Measurements from ENCODE around the gene NWD2. TPM values are rescaled to one million over a fixed set of nuclear protein-coding genes. Genes with fewer than 3 reads are reported as not detected.

The NWD2 gene
- total RNA-seq, 1 experiment from 2014 or later: under 0.01 TPM

- POLR2A ChIA-PET (ENCODE audit: unreplicated experiment): no interaction called here
- ATAC-seq: no peak
- CTCF ChIA-PET: no interaction called here
Measured at GRCh38 chr4:37424753-37425152, 180.2 kb downstream of the NWD2 start.

GRCh38 chr4:37425857-37426256 lies 181.3 kb downstream of the NWD2 start:
- POLR2A ChIA-PET (ENCODE audit: unreplicated experiment): no interaction called here
- H3K9me3 ChIP-seq (ENCODE audit: low read length): no peaks in the 10 kb centered on the region
- CTCF ChIA-PET: no interaction called here
- DNase-seq (no peak), ATAC-seq (no peak)
- no peaks in the 10 kb centered on the region for H4K20me1 ChIP-seq (ENCODE audit: low read length)
- TF ChIP-seq CTCF (conservative IDR thresholded peaks at IDR 0.05; ENCODE audit: low read depth, low read length) (no peak), EZH2phosphoT487 (IDR thresholded peaks at IDR 0.05; ENCODE audit: borderline replicate concordance, low read length) (no peak), EZH2 (IDR thresholded peaks at IDR 0.05; ENCODE audit: low read length, unreplicated experiment) (no peak)
- no peaks in the 10 kb centered on the region for H3K4me1 ChIP-seq (ENCODE audit: insufficient read depth, low read length)
- H3K9ac ChIP-seq (ENCODE audit: low read length): no peak overlapping the region
- H3K36me3 ChIP-seq (ENCODE audit: low read depth, low read length): no peaks in the 10 kb centered on the region
- intact Hi-C loops (cut with micrococcal nuclease): no loop called here
- H3K27me3 ChIP-seq (ENCODE audit: low read length): no peaks in the 10 kb centered on the region
- no peak overlapping the region for H3K4me3 ChIP-seq (ENCODE audit: low read length)
- BruUV-seq (replicated peaks): no TSS peak
- no peak overlapping the region for H3K4me2 ChIP-seq (ENCODE audit: low read length)
- no peak overlapping the region for H3K27ac ChIP-seq (ENCODE audit: low read length)
- no peak overlapping the region for H2AFZ ChIP-seq (ENCODE audit: low read length)
- H3F3A ChIP-seq (ENCODE audit: low read length, unreplicated experiment): no peaks in the 10 kb centered on the region
- no peaks in the 10 kb centered on the region for H3K9me2 ChIP-seq (replicated peaks; ENCODE audit: low read length)
- H3K79me2 ChIP-seq (ENCODE audit: low read length): no peaks in the 10 kb centered on the region

More at GRCh38 chr4:37424753-37425152, 180.2 kb downstream of the NWD2 start:
- H3K79me2 ChIP-seq (ENCODE audit: low read length): no peaks in the 10 kb centered on the region
- H3K9ac ChIP-seq (ENCODE audit: low read length): no peak overlapping the region
- H3K9me2 ChIP-seq (replicated peaks; ENCODE audit: low read length): no peaks in the 10 kb centered on the region
- no peak overlapping the region for H3K4me3 ChIP-seq (ENCODE audit: low read length)
- H4K20me1 ChIP-seq (ENCODE audit: low read length): no peaks in the 10 kb centered on the region
- H2AFZ ChIP-seq (ENCODE audit: low read length): no peak overlapping the region
- no peak for TF ChIP-seq EZH2phosphoT487 (IDR thresholded peaks at IDR 0.05; ENCODE audit: borderline replicate concordance, low read length)
- no peak for TF ChIP-seq EZH2 (IDR thresholded peaks at IDR 0.05; ENCODE audit: low read length, unreplicated experiment)
- TF ChIP-seq CTCF (conservative IDR thresholded peaks at IDR 0.05; ENCODE audit: low read depth, low read length): no peak
- no peaks in the 10 kb centered on the region for H3K4me1 ChIP-seq (ENCODE audit: insufficient read depth, low read length)
- BruUV-seq (replicated peaks): no TSS peak
- H3K27ac ChIP-seq (ENCODE audit: low read length): no peak overlapping the region
- no peak overlapping the region for H3K4me2 ChIP-seq (ENCODE audit: low read length)
- DNase-seq: no peak
- H3K27me3 ChIP-seq (ENCODE audit: low read length): no peaks in the 10 kb centered on the region
- H3F3A ChIP-seq (ENCODE audit: low read length, unreplicated experiment): no peaks in the 10 kb centered on the region
- intact Hi-C loops (cut with micrococcal nuclease): no loop called here
- H3K36me3 ChIP-seq (ENCODE audit: low read depth, low read length): no peaks in the 10 kb centered on the region
- H3K9me3 ChIP-seq (ENCODE audit: low read length): no peaks in the 10 kb centered on the region

GRCh38 chr4:37427193-37427592 lies 182.7 kb downstream of the NWD2 start:
- intact Hi-C loops (cut with micrococcal nuclease): no loop called here
- Histone ChIP-seq H4K20me1 (ENCODE audit: low read length) (no peaks in the 10 kb centered on the region), H3K4me3 (ENCODE audit: low read length) (no peak overlapping the region), H2AFZ (ENCODE audit: low read length) (no peak overlapping the region), H3K36me3 (ENCODE audit: low read depth, low read length) (no peaks in the 10 kb centered on the region), H3K4me1 (ENCODE audit: insufficient read depth, low read length) (no peaks in the 10 kb centered on the region), H3K9ac (ENCODE audit: low read length) (no peak overlapping the region), H3K9me2 (replicated peaks; ENCODE audit: low read length) (no peaks in the 10 kb centered on the region), H3K79me2 (ENCODE audit: low read length) (no peaks in the 10 kb centered on the region), H3K27ac (ENCODE audit: low read length) (no peak overlapping the region), H3K27me3 (ENCODE audit: low read length) (no peaks in the 10 kb centered on the region), H3F3A (ENCODE audit: low read length, unreplicated experiment) (no peaks in the 10 kb centered on the region), H3K9me3 (ENCODE audit: low read length) (no peaks in the 10 kb centered on the region), H3K4me2 (ENCODE audit: low read length) (no peak overlapping the region)
- TF ChIP-seq CTCF (conservative IDR thresholded peaks at IDR 0.05; ENCODE audit: low read depth, low read length): no peak
- TF ChIP-seq EZH2phosphoT487 (IDR thresholded peaks at IDR 0.05; ENCODE audit: borderline replicate concordance, low read length): no peak
- TF ChIP-seq EZH2 (IDR thresholded peaks at IDR 0.05; ENCODE audit: low read length, unreplicated experiment): no peak
- no TSS peak for BruUV-seq (replicated peaks)
- CTCF ChIA-PET: no interaction called here
- no peak for ATAC-seq
- no peak for DNase-seq
- POLR2A ChIA-PET (ENCODE audit: unreplicated experiment): no interaction called here
